ENCODE results near the gene CNP. TPM values are rescaled to one million over a fixed set of nuclear protein-coding genes. Genes with fewer than 3 reads are reported as not detected.

Gene CNP
- total and polyA plus RNA-seq, 10 of the 15 experiments (the other 5 are each of a cell fraction or from before 2014, with no cell fraction given): 1.8 to 60.7 (median 31.4) TPM

DNA sequence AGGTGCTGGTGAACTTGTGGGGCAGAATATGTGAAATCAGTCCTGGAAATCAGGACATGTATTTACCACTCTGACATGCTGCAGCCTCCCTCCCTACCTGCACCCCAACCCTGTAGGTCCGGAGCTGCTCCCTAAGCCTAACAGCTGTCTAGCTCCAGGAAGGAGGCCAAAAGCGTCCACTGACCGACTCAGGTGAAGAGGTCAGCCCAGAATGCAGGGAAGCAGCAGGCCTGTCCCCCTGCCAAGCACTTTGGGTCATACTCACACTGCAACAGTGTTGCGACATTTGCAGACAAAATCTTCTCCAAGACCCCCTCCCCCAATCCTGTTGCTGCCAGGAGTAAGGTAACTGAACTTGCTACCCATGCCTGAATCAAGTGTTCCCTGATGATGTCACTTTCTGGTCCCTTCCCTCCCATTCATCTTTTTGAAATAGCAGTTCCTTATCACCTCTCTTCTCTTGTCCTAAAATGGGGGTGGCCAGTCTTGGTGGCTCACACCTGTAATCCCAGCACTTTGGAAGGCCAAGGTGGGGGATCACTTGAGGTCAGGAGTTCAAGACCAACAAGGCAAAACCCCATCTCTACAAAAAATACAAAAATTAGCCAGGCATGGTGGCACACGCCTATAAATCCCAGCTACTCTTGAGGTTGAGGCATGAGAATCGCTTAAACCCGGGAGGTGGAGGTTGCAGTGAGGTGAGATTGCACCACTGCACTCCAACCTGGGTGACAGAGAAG is 46.6 kb upstream of the CNP start (continued):
- TF ChIP-seq, protein P1, sequence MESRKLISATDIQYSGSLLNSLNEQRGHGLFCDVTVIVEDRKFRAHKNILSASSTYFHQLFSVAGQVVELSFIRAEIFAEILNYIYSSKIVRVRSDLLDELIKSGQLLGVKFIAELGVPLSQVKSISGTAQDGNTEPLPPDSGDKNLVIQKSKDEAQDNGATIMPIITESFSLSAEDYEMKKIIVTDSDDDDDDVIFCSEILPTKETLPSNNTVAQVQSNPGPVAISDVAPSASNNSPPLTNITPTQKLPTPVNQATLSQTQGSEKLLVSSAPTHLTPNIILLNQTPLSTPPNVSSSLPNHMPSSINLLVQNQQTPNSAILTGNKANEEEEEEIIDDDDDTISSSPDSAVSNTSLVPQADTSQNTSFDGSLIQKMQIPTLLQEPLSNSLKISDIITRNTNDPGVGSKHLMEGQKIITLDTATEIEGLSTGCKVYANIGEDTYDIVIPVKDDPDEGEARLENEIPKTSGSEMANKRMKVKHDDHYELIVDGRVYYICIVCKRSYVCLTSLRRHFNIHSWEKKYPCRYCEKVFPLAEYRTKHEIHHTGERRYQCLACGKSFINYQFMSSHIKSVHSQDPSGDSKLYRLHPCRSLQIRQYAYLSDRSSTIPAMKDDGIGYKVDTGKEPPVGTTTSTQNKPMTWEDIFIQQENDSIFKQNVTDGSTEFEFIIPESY (IDR thresholded peaks at IDR 0.05): no peak

DNA sequence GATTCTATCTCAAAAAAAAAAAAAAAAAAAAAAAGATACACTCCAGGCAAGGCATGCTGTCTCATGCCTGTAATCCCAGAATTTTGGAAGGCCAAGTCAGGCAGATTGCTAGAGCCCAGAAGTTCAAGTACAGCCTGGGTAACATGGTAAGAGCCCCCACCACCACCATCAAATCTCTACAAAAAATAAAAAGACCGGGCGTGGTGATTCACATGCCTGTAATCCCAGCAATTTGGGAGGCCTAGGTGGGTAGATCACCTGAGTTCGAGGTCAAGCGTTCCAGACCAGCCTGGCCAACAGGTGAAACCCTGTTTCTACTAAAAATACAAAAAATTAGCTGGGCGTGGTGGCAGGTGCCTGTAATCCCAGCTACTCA is 46.0 kb upstream of the CNP start:
- no peak overlapping the region for H3K27ac ChIP-seq (ENCODE audit: control insufficient read depth, insufficient read depth)

More for the DNA sequence above, 46.0 kb upstream of the CNP start:
- BruUV-seq (replicated peaks): no TSS peak
- RAD21 ChIA-PET (ENCODE audit: unreplicated experiment): interaction anchor here (1.2 kb wide), 1 partner anchor 10 kb away, joined by 4 read pairs; the partner anchor contains the start of gene ODAD4
- Histone ChIP-seq H3K36me3 (ENCODE audit: control insufficient read depth in 2 of 2, insufficient read depth in 2 of 2, low read length in 1 of 2) (no peaks in the 10 kb centered on the region; a peak in 1 of 4 replicates), H3K9ac (ENCODE audit: control insufficient read depth, insufficient read depth, low read length) (no peak overlapping the region), H3K4me1 (ENCODE audit: control insufficient read depth, insufficient read depth, low read length) (peaks cover 14% of the 10 kb centered on the region), H3K4me2 (ENCODE audit: control insufficient read depth, insufficient read depth) (no peak overlapping the region), H3K4me3 (no peak overlapping the region), H3K27me3 (replicated peaks in 1 of 2; ENCODE audit: control insufficient read depth in 2 of 2, insufficient read depth in 2 of 2, low read length in 1 of 2) (no peaks in the 10 kb centered on the region), H3K9me3 (replicated peaks; ENCODE audit: control insufficient read depth, insufficient read depth, low read length) (no peaks in the 10 kb centered on the region), H2AFZ (ENCODE audit: control insufficient read depth, low read depth, low read length) (no peak overlapping the region), H3K79me2 (ENCODE audit: control insufficient read depth, insufficient read depth, low read length) (peaks cover 32% of the 10 kb centered on the region), H4K20me1 (ENCODE audit: control insufficient read depth, insufficient read depth) (0 out of 2 replicates have a peak, but pooled peaks cover 3% of the 10 kb centered on the region)
- POLR2A ChIA-PET: interaction anchor here (0.5 to 0.6 kb wide), 2 partner anchors 119 to 1697 kb away, joined by 4 to 5 read pairs; no protein-coding TSS in a partner anchor
- intact Hi-C loops (cut with micrococcal nuclease; ENCODE audit: unreplicated experiment) (no loop called here), in situ Hi-C loops (cut with MboI) (no loop called here)
- no peak for TF ChIP-seq ZZZ3 (IDR thresholded peaks at IDR 0.05; ENCODE audit: control insufficient read depth, insufficient read length, low read depth)
- no peak for TF ChIP-seq ETV6 (conservative IDR thresholded peaks at IDR 0.05 in 1 of 2, IDR thresholded peaks at IDR 0.05 in 1 of 2; ENCODE audit: borderline replicate concordance in 1 of 2, low read depth in 1 of 2)
- no peak for TF ChIP-seq CHD4 (IDR thresholded peaks at IDR 0.05)
- no peak for TF ChIP-seq IKZF1 (conservative IDR thresholded peaks at IDR 0.05)
- TF ChIP-seq ZNF207 (IDR thresholded peaks at IDR 0.05; ENCODE audit: borderline replicate concordance): no peak
- no peak for TF ChIP-seq BMI1 (IDR thresholded peaks at IDR 0.05; ENCODE audit: borderline replicate concordance)
- TF ChIP-seq LARP7 (IDR thresholded peaks at IDR 0.05): no peak
- TF ChIP-seq, protein P2, sequence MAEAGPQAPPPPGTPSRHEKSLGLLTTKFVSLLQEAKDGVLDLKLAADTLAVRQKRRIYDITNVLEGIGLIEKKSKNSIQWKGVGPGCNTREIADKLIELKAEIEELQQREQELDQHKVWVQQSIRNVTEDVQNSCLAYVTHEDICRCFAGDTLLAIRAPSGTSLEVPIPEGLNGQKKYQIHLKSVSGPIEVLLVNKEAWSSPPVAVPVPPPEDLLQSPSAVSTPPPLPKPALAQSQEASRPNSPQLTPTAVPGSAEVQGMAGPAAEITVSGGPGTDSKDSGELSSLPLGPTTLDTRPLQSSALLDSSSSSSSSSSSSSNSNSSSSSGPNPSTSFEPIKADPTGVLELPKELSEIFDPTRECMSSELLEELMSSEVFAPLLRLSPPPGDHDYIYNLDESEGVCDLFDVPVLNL (IDR thresholded peaks at IDR 0.05; ENCODE audit: low read depth, low read length): no peak
- TF ChIP-seq MTA2 (IDR thresholded peaks at IDR 0.05; ENCODE audit: low read depth): no peak
- no peak for TF ChIP-seq BCL11A (IDR thresholded peaks at IDR 0.05; ENCODE audit: low read depth, low read length)
- no peak for TF ChIP-seq SIX5 (IDR thresholded peaks at IDR 0.05; ENCODE audit: low read depth, low read length, severe bottlenecking)
- TF ChIP-seq, protein P3, sequence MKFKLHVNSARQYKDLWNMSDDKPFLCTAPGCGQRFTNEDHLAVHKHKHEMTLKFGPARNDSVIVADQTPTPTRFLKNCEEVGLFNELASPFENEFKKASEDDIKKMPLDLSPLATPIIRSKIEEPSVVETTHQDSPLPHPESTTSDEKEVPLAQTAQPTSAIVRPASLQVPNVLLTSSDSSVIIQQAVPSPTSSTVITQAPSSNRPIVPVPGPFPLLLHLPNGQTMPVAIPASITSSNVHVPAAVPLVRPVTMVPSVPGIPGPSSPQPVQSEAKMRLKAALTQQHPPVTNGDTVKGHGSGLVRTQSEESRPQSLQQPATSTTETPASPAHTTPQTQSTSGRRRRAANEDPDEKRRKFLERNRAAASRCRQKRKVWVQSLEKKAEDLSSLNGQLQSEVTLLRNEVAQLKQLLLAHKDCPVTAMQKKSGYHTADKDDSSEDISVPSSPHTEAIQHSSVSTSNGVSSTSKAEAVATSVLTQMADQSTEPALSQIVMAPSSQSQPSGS (IDR thresholded peaks at IDR 0.05; ENCODE audit: low read length): no peak
- TF ChIP-seq IKZF2 (IDR thresholded peaks at IDR 0.05): no peak
- no peak for TF ChIP-seq TBL1XR1 (IDR thresholded peaks at IDR 0.05; ENCODE audit: low read depth, low read length)
- TF ChIP-seq CHD2 (IDR thresholded peaks at IDR 0.05; ENCODE audit: borderline replicate concordance, low read depth, low read length): no peak
- TF ChIP-seq IRF4 (IDR thresholded peaks at IDR 0.05; ENCODE audit: low read depth, low read length): no peak
- TF ChIP-seq RCOR1 (conservative IDR thresholded peaks at IDR 0.05; ENCODE audit: low read depth, low read length): no peak
- no peak for TF ChIP-seq CREB1 (IDR thresholded peaks at IDR 0.05; ENCODE audit: low read depth)
- CTCF ChIA-PET: no interaction called here
- WGBS (ENCODE audit: insufficient coverage, insufficient replicate concordance, low lambda C conversion rate, missing lambda C conversion rate): 88% methylated on average over 5 of the region's 5 CpGs
- SMC1A ChIA-PET (ENCODE audit: uncharacterized antibody, unreplicated experiment): interaction anchor here (0.7 kb wide), 1 partner anchor 12 kb away, joined by 5 read pairs; no protein-coding TSS in a partner anchor
- no peak for ATAC-seq
- no peak for FAIRE-seq
- DNase-seq (ENCODE audit: low read depth, low spot score): no peak
